ENCODE measurements around the gene BARHL1.

DNA sequence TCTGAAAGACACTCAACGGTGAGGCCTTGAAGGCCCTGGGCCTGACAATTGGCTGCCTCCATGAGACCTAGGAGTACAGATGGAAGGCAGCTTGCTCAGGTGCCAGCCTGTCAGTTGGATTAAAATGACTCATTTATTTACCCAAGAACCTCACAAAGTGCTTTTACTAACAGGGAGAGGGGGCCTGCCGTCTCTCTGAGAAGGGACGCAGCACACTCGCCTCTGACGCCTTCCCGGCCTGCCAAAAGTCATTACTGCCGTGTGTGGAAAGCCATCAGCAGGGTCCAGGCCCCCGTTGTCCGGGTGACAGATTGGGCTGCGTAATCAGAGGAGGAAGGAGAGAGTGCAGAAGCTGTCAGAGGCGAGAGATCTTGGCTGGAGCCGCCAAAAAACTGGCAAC, 54.9 kb downstream of the BARHL1 start:
- TF ChIP-seq POLR2AphosphoS5 (IDR thresholded peaks at IDR 0.05) (no peak), POLR2A (IDR thresholded peaks at IDR 0.05) (no peak), EP300 (IDR thresholded peaks at IDR 0.05) (no peak)
- TF ChIP-seq, protein P1, sequence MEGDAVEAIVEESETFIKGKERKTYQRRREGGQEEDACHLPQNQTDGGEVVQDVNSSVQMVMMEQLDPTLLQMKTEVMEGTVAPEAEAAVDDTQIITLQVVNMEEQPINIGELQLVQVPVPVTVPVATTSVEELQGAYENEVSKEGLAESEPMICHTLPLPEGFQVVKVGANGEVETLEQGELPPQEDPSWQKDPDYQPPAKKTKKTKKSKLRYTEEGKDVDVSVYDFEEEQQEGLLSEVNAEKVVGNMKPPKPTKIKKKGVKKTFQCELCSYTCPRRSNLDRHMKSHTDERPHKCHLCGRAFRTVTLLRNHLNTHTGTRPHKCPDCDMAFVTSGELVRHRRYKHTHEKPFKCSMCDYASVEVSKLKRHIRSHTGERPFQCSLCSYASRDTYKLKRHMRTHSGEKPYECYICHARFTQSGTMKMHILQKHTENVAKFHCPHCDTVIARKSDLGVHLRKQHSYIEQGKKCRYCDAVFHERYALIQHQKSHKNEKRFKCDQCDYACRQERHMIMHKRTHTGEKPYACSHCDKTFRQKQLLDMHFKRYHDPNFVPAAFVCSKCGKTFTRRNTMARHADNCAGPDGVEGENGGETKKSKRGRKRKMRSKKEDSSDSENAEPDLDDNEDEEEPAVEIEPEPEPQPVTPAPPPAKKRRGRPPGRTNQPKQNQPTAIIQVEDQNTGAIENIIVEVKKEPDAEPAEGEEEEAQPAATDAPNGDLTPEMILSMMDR (IDR thresholded peaks at IDR 0.05) = no peak
